Mucosa of stomach (tissue), 1 donor: ENCODE data around the gene PCDHA6.

Source experiments
- H3K27me3 ChIP-seq: one replicate; pipeline ENCODE4 v1.7.0; 2013; ENCODE audit warnings: mild to moderate bottlenecking, low read length; ENCODE audit not compliant: control insufficient read depth, insufficient read depth
- H3K36me3 ChIP-seq: one replicate; pipeline ENCODE4 v1.7.0; 2013; ENCODE audit warnings: low read length; ENCODE audit not compliant: control insufficient read depth, insufficient read depth
- H3K4me1 ChIP-seq: one replicate; pipeline ENCODE4 v1.7.0; 2013; ENCODE audit warnings: mild to moderate bottlenecking, low read length; ENCODE audit not compliant: control insufficient read depth, insufficient read depth
- H3K4me3 ChIP-seq: one replicate; pipeline ENCODE4 v1.7.0; 2013; ENCODE audit warnings: low read length
- H3K9ac ChIP-seq: one replicate; pipeline ENCODE4 v1.7.0; 2013; ENCODE audit warnings: mild to moderate bottlenecking, low read length, moderate library complexity
- H3K9me3 ChIP-seq: one replicate; pipeline ENCODE4 v1.7.0; 2013; ENCODE audit warnings: mild to moderate bottlenecking, low read length, moderate library complexity; ENCODE audit not compliant: control insufficient read depth
- donor health status: Pancreatic carcinoma.

PCDHA6 gene

GRCh38 chr5:140877262-140877581, 49.5 kb downstream of the PCDHA6 start:
- peaks cover 4% of the 10 kb centered on the region for H3K27me3 ChIP-seq
- H3K4me1 ChIP-seq, result no peaks in the 10 kb centered on the region
- H3K36me3 ChIP-seq, result no peaks in the 10 kb centered on the region
- H3K4me3 ChIP-seq, result no peak overlapping the region
- no peaks in the 10 kb centered on the region for H3K9me3 ChIP-seq
- H3K9ac ChIP-seq, result no peak overlapping the region
